ENCODE results near the gene ING2. TPM values are rescaled to one million over a fixed set of nuclear protein-coding genes. Genes with fewer than 3 reads are reported as not detected.

Gene ING2
- total and polyA plus RNA-seq, 2 of the 8 experiments (the other 6 are each of a cell fraction or from before 2014, with no cell fraction given) = 5.1 to 16.1 TPM

- no peak for TF ChIP-seq FOSL1 (IDR thresholded peaks at IDR 0.05; ENCODE audit: insufficient read depth, low read depth, low read length)
- no peak for TF ChIP-seq RAD21 (IDR thresholded peaks at IDR 0.05 in 1 of 2, conservative IDR thresholded peaks at IDR 0.05 in 1 of 2; ENCODE audit: low read depth in 2 of 2, low read length in 2 of 2)
- no peak for TF ChIP-seq CTBP2 (IDR thresholded peaks at IDR 0.05; ENCODE audit: borderline replicate concordance, insufficient read depth, insufficient read length, low read length)
- TF ChIP-seq ATF2 (IDR thresholded peaks at IDR 0.05; ENCODE audit: low read length) = no peak
These were observed 28.0 kb downstream of the ING2 start (continued) for GRCh38 chr4:183532821-183533220.

Data from H1 (cell line).